Keratinocyte (primary cell): ENCODE data around the gene DGKE. TPM values are rescaled to one million over a fixed set of nuclear protein-coding genes. Genes with fewer than 3 reads are reported as not detected.

ENCODE experiments used
- DNase-seq: peaks from one replicate; pipeline ENCODE4 v3.0.0-alpha.2; 2011; ENCODE audit warnings: low read depth, missing footprints, low spot score
- FAIRE-seq: peaks from 2 replicates; lab custom pipeline; 2011; peaks lifted over from hg19 to GRCh38; lab: Jason Lieb, UNC
- H2AFZ ChIP-seq: 2 replicates; pipeline ENCODE4 v1.6.0; 2012; ENCODE audit warnings: low read length, control low read depth, inconsistent platforms; ENCODE audit not compliant: control insufficient read depth
- H3K27ac ChIP-seq: 2 replicates; pipeline ENCODE4 v1.5.1; 2011; ENCODE audit warnings: low read length; ENCODE audit not compliant: control insufficient read depth, insufficient read depth
- H3K27me3 ChIP-seq: 3 replicates; pipeline ENCODE4 v1.6.0; 2011; ENCODE audit warnings: low read length; ENCODE audit not compliant: control insufficient read depth, insufficient read depth; ENCODE audit errors: extremely low read depth
- H3K36me3 ChIP-seq, 2 experiments: 2 replicates in 1 of 2; 3 replicates in 1 of 2; pipeline ENCODE4 v1.5.1; 2011; ENCODE audit warnings: low read length in 2 of 2, mild to moderate bottlenecking in 1 of 2; ENCODE audit not compliant: control insufficient read depth in 2 of 2, insufficient read depth in 2 of 2; ENCODE audit errors: extremely low read depth in 1 of 2
- H3K4me1 ChIP-seq: 3 replicates; pipeline ENCODE4 v1.5.1; 2011; ENCODE audit warnings: low read length; ENCODE audit not compliant: control insufficient read depth, insufficient read depth; ENCODE audit errors: extremely low read depth
- H3K4me2 ChIP-seq: 3 replicates; pipeline ENCODE4 v1.6.0; 2011; ENCODE audit warnings: low read depth, low read length; ENCODE audit not compliant: control insufficient read depth, insufficient read depth; ENCODE audit errors: extremely low read depth
- H3K4me3 ChIP-seq, 3 experiments: fragments of 200-600 bp in 1 of 3; sonication (generic) in 1 of 3; 2 replicates in 2 of 3; 3 replicates in 1 of 3; pipeline ENCODE4 v1.5.1; 2011 to 2016; ENCODE audit warnings: low read length in 3 of 3, mild to moderate bottlenecking in 3 of 3, control low read depth in 2 of 3, inconsistent platforms in 1 of 3, low read depth in 1 of 3, mixed read lengths in 1 of 3, mixed run types in 1 of 3, moderate library complexity in 1 of 3; ENCODE audit not compliant: control insufficient read depth in 2 of 3, insufficient read depth in 2 of 3; ENCODE audit errors: extremely low read depth in 1 of 3
- H3K79me2 ChIP-seq: 2 replicates; pipeline ENCODE4 v1.6.0; 2012; ENCODE audit warnings: low read length; ENCODE audit not compliant: control insufficient read depth, insufficient read depth
- H3K9ac ChIP-seq: 3 replicates; pipeline ENCODE4 v1.6.0; 2011; ENCODE audit warnings: low read length; ENCODE audit not compliant: control insufficient read depth, insufficient read depth; ENCODE audit errors: extremely low read depth
- H3K9me1 ChIP-seq: 3 replicates; pipeline ENCODE4 v1.6.0; 2011; ENCODE audit warnings: low read length; ENCODE audit not compliant: control insufficient read depth, insufficient read depth; ENCODE audit errors: extremely low read depth
- H3K9me3 ChIP-seq: 2 replicates; pipeline ENCODE4 v1.5.1; 2012; ENCODE audit warnings: low read depth, low read length; ENCODE audit not compliant: control insufficient read depth
- H4K20me1 ChIP-seq: 3 replicates; pipeline ENCODE4 v1.6.0; 2011; ENCODE audit warnings: low read length; ENCODE audit not compliant: control insufficient read depth, insufficient read depth; ENCODE audit errors: extremely low read depth
- EZH2 ChIP-seq: IDR thresholded peaks from one replicate; pipeline ENCODE4 v1.6.1; 2012; ENCODE audit warnings: inconsistent platforms, mild to moderate bottlenecking, low read length, moderate library complexity
- dilution Hi-C: fragments of 300-500 bp; cut with MboI; formaldehyde crosslinking; loops from one replicate; pipeline ENCODE4 v1.7.0; 2020; ENCODE audit warnings: low sequenced_read_pairs; ENCODE audit not compliant: extremely low pct_ligation_motif_present
- polyA plus RNA-seq, 5 experiments: library from polyadenylated mRNA; depleted of rRNA in 3 of 5; stranded (reverse) in 3 of 5; stranded (forward) in 1 of 5; unstranded in 1 of 5; fragments of >200 nt; gene quantifications; 1 replicate in 1 of 5; 2 replicates in 3 of 5; 3 replicates in 1 of 5; pipeline versions ENCODE4 v1.2.1 to v1.2.3, GENCODE V29; 2011 to 2012; ENCODE audit warnings: missing spikeins in 2 of 5, low read depth in 1 of 5, low replicate concordance in 1 of 5
- TF ChIP-seq, protein P1 (sequence below), 3 experiments: IDR thresholded peaks in 1 of 3; conservative IDR thresholded peaks in 1 of 3; optimal IDR thresholded peaks in 1 of 3; 2 replicates in 2 of 3; 3 replicates in 1 of 3; pipeline versions ENCODE3 to v1.5.1; 2011; ENCODE audit warnings: low read length in 3 of 3, mild to moderate bottlenecking in 3 of 3, moderate library complexity in 2 of 3, control low read depth in 1 of 3, inconsistent platforms in 1 of 3; ENCODE audit not compliant: insufficient read depth in 2 of 3; ENCODE audit errors: extremely low read depth in 1 of 3

DGKE gene
- polyA plus RNA-seq, 1 donor (not counting 4 experiments of a cell fraction or from before 2014, with no cell fraction given), result 4.7 TPM

DNA sequence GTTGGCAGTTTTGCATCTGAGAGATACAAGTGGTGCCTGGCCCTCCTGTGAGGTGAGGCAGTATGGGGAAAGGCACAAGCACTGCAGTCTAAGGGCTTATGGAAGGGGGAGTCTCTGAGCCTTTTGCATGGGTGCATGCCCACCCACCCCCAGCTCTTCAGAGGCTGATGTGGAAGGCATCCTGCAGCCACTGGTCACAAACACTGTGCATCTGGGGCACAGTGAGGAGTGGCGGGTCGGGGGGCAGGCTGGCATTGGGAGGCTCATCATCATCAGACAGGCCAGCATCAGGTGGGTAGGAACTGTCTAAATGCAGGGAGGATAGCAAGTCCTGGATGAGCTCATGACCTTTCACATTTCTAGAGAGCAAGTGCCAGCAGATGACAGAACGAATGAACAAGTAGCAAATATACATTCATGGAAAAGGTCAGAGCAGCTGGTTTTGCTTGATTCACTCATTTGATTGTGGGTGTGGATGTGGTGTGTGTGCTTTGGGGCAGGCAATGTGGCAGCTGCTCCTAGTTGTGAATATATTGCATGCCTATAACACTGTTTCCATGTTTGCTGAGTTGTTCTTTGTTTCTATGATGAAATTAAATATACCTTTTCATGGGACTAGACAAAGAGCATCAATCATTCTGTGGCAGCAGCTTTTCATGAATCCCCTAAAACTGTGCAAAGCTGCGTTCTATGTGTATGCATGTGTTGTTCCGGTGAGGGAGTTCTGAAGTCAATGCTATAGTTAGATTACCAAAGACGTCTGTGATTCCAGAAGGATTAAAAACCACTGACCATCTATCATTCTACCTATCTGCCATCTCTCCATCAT is 50.7 kb downstream of the DGKE start:
- FAIRE-seq, result no peak
- H3K27ac ChIP-seq, result no peak overlapping the region
- no peak for DNase-seq
- dilution Hi-C loops, result no loop called here
- H4K20me1 ChIP-seq, result peaks cover 3% of the 10 kb centered on the region
- peaks cover 13% of the 10 kb centered on the region for H3K9me3 ChIP-seq
- no peak overlapping the region for H3K4me2 ChIP-seq
- no peaks in the 10 kb centered on the region for H3K9me1 ChIP-seq
- H3K9ac ChIP-seq, result no peak overlapping the region
- peaks cover 3 to 8% of the 10 kb centered on the region in 2 experiments for H3K36me3 ChIP-seq
- H3K27me3 ChIP-seq, result no peaks in the 10 kb centered on the region
- no peaks in the 10 kb centered on the region for H3K79me2 ChIP-seq
- H3K4me1 ChIP-seq, result no peaks in the 10 kb centered on the region
- TF ChIP-seq EZH2, result no peak
- TF ChIP-seq, protein P1, sequence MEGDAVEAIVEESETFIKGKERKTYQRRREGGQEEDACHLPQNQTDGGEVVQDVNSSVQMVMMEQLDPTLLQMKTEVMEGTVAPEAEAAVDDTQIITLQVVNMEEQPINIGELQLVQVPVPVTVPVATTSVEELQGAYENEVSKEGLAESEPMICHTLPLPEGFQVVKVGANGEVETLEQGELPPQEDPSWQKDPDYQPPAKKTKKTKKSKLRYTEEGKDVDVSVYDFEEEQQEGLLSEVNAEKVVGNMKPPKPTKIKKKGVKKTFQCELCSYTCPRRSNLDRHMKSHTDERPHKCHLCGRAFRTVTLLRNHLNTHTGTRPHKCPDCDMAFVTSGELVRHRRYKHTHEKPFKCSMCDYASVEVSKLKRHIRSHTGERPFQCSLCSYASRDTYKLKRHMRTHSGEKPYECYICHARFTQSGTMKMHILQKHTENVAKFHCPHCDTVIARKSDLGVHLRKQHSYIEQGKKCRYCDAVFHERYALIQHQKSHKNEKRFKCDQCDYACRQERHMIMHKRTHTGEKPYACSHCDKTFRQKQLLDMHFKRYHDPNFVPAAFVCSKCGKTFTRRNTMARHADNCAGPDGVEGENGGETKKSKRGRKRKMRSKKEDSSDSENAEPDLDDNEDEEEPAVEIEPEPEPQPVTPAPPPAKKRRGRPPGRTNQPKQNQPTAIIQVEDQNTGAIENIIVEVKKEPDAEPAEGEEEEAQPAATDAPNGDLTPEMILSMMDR (optimal IDR thresholded peaks at IDR 0.05 in 1 of 3, IDR thresholded peaks at IDR 0.05 in 1 of 3, conservative IDR thresholded peaks at IDR 0.05 in 1 of 3; ENCODE audit: extremely low read depth in 1 of 3, insufficient read depth in 2 of 3, low read length in 3 of 3), result no peak
- H2AFZ ChIP-seq, result no peak overlapping the region
- no peak overlapping the region for H3K4me3 ChIP-seq

- TF ChIP-seq, protein P1 (optimal IDR thresholded peaks at IDR 0.05 in 1 of 3, IDR thresholded peaks at IDR 0.05 in 1 of 3, conservative IDR thresholded peaks at IDR 0.05 in 1 of 3; ENCODE audit: extremely low read depth in 1 of 3, insufficient read depth in 2 of 3, low read length in 3 of 3), result no peak
- no peak for TF ChIP-seq EZH2
- Histone ChIP-seq H3K9me3 (peaks cover 13% of the 10 kb centered on the region), H3K9me1 (no peaks in the 10 kb centered on the region), H4K20me1 (peaks cover 3% of the 10 kb centered on the region), H3K27ac (no peak overlapping the region), H2AFZ (no peak overlapping the region), H3K4me2 (no peak overlapping the region), H3K79me2 (no peaks in the 10 kb centered on the region), H3K4me3 (no peak overlapping the region), H3K36me3 (peaks cover 9 to 13% of the 10 kb centered on the region in 2 experiments), H3K9ac (no peak overlapping the region), H3K4me1 (no peaks in the 10 kb centered on the region), H3K27me3 (no peaks in the 10 kb centered on the region)
- dilution Hi-C loops, result no loop called here
- DNase-seq, result no peak
- no peak for FAIRE-seq
Observed at GRCh38 chr17:56885312-56885657, 51.3 kb downstream of the DGKE start.
